ENCODE measurements around the gene HK3. TPM values are rescaled to one million over a fixed set of nuclear protein-coding genes. Genes with fewer than 3 reads are reported as not detected.

Gene HK3
- total and polyA plus RNA-seq, 12 donors = 0.44 to 102 (median 15.2) TPM

DNA sequence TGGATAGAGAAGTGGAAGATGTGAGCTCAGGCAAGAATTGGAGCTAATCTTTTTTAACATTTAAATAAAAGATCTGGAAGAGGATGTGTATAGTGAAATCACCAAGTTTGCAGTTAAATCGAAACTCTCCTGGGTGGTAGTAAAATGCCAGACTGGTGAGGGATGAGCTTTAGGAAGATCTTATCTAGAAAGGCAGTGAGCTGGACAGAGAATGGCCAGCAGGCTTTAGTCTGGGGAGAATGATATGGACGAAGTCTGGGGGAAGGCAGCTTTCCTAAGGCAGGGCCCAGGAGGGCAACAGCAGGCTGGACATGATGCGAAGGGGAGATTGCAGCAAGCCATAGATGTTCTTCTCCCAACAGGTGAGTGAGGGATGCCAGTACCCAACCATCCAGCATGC, 63.2 kb downstream of the HK3 start:
- H3K27me3 ChIP-seq = peaks cover 4% of the 10 kb centered on the region

DNA sequence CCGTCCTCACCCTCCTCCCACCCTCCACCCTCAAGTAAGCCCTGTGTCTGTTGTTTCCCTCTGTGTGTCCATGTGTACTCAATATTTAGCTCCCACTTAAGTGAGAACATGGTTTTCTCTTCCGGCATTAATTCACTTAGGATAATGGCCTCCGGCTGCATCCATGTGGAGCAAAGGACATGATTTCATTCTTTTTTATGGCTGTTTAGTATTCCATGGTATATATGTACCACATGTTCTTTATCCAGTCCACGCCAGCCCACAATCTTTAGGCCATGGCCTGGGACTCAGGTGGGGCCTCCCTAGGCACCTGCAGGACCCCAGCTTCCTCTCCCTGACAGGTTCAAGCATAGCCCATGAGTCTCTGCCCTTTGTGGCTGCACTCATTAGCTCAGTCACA, 65.9 kb downstream of the HK3 start:
- no peaks in the 10 kb centered on the region for H3K36me3 ChIP-seq (replicated peaks in 1 of 2)
- DNase-seq = no peak
- intact Hi-C loops (cut with DNase I) = no loop called here
- no peaks in the 10 kb centered on the region for H3K9me3 ChIP-seq (replicated peaks in 1 of 3)
- WGBS, 4 donors = 73 to 88% (median 80%) methylated on average over 4 of the region's 4 CpGs
- H3K4me1 ChIP-seq (replicated peaks in 1 of 2) = no peaks in the 10 kb centered on the region
- no peak for TF ChIP-seq POLR2A (IDR thresholded peaks at IDR 0.05)
- TF ChIP-seq, protein P1, sequence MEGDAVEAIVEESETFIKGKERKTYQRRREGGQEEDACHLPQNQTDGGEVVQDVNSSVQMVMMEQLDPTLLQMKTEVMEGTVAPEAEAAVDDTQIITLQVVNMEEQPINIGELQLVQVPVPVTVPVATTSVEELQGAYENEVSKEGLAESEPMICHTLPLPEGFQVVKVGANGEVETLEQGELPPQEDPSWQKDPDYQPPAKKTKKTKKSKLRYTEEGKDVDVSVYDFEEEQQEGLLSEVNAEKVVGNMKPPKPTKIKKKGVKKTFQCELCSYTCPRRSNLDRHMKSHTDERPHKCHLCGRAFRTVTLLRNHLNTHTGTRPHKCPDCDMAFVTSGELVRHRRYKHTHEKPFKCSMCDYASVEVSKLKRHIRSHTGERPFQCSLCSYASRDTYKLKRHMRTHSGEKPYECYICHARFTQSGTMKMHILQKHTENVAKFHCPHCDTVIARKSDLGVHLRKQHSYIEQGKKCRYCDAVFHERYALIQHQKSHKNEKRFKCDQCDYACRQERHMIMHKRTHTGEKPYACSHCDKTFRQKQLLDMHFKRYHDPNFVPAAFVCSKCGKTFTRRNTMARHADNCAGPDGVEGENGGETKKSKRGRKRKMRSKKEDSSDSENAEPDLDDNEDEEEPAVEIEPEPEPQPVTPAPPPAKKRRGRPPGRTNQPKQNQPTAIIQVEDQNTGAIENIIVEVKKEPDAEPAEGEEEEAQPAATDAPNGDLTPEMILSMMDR (IDR thresholded peaks at IDR 0.05) = no peak
- H3K4me3 ChIP-seq = no peak overlapping the region
- H3K27ac ChIP-seq = no peak overlapping the region
- peaks cover 4% of the 10 kb centered on the region for H3K27me3 ChIP-seq

More for the DNA sequence above, 63.2 kb downstream of the HK3 start:
- Histone ChIP-seq H3K4me3 (no peak overlapping the region), H3K4me1 (replicated peaks in 1 of 2) (no peaks in the 10 kb centered on the region), H3K9me3 (replicated peaks in 1 of 3) (no peaks in the 10 kb centered on the region), H3K27ac (peak overlapping the region in 1 of 5 donors; percentile 64), H3K36me3 (replicated peaks in 1 of 2) (no peaks in the 10 kb centered on the region)
- 37 to 54% (median 40%) methylated on average over 3 of the region's 3 CpGs for WGBS, 4 donors
- TF ChIP-seq, protein P1 (IDR thresholded peaks at IDR 0.05) = no peak
- no peak for TF ChIP-seq POLR2A (IDR thresholded peaks at IDR 0.05)
- intact Hi-C loops (cut with DNase I) = no loop called here
- DNase-seq = no peak

DNA sequence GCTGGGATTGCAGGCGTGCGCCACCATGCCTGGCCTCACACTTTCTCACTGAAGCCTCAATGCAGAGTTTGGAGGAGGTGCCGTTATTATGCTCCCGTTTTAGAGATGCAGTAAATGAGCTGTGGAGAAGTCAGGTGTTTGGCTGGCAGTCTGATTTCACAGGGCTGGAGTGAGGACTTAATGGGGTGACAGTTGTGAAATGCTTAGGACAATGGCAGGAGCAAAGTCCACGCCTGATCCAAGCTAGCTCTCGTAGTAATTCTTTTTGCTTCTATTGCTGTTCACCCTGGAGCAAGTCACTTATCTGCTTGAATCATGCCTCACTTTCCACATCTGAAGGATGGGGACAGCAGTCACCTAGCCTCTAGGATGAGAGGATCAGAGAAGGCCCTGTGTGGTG, 67.0 kb downstream of the HK3 start:
- Histone ChIP-seq H3K9me3 (replicated peaks in 1 of 3) (no peaks in the 10 kb centered on the region), H3K4me1 (replicated peaks in 1 of 2) (no peaks in the 10 kb centered on the region), H3K36me3 (replicated peaks in 1 of 2) (no peaks in the 10 kb centered on the region), H3K27me3 (peaks cover 4% of the 10 kb centered on the region), H3K27ac (no peak overlapping the region), H3K4me3 (no peak overlapping the region)
- no peak for TF ChIP-seq POLR2A (IDR thresholded peaks at IDR 0.05)
- TF ChIP-seq, protein P1 (IDR thresholded peaks at IDR 0.05) = no peak
- intact Hi-C loops (cut with DNase I) = no loop called here
- no peak for DNase-seq
- 81 to 87% (median 83%) methylated on average over 6 of the region's 6 CpGs for WGBS, 4 donors

DNA sequence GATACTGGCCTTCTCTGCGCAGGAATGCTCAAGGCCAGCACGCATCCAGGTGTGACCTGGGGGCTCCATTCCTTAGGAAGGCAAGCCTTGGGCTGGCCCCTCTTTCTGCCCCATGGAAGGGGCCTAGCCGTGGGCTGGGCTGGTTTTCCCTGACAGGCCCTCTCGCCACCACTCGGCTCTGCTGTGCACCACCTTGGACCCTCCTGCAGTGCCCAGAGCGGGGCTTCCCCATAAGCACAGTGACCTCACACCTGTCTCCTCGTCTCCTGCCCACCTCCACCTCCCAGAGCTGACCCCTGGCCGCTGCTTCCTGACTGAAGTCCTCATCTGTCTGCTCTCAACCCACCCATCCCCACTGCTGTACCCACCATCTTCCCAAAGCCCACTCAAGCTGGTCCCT, 67.7 kb downstream of the HK3 start:
- TF ChIP-seq, protein P1 (IDR thresholded peaks at IDR 0.05) = no peak
- TF ChIP-seq POLR2A (IDR thresholded peaks at IDR 0.05) = no peak
- Histone ChIP-seq H3K27ac (no peak overlapping the region), H3K27me3 (peaks cover 4% of the 10 kb centered on the region), H3K9me3 (replicated peaks in 1 of 3) (no peaks in the 10 kb centered on the region), H3K4me1 (replicated peaks in 1 of 2) (no peaks in the 10 kb centered on the region), H3K4me3 (no peak overlapping the region), H3K36me3 (replicated peaks in 1 of 2) (no peaks in the 10 kb centered on the region)
- DNase-seq = no peak
- intact Hi-C loops (cut with DNase I) = no loop called here
- WGBS, 4 donors = 52 to 68% (median 57%) methylated on average over 6 to 8 of the region's 8 CpGs
